Measurements from ENCODE around the gene CBX7. TPM values are rescaled to one million over a fixed set of nuclear protein-coding genes. Genes with fewer than 3 reads are reported as not detected.
A peak's percentile ranks its signal among the peaks of the same experiment; 100 is the strongest.

CBX7 gene
- total and polyA plus RNA-seq, 2 donors (not counting 3 experiments of a cell fraction or from before 2014, with no cell fraction given): 3.4 to 7.1 TPM

GRCh38 chr22:39117585-39118191, 34.8 kb downstream of the CBX7 start:
- DNase-seq (ENCODE audit: low read depth, low spot score) (peak; percentile 57), FAIRE-seq (peak; percentile 73)
- no peaks in the 10 kb centered on the region for H3K9me3 ChIP-seq (replicated peaks; ENCODE audit: control insufficient read depth, insufficient read depth, low read length)
- no peaks in the 10 kb centered on the region for H3K79me2 ChIP-seq (ENCODE audit: control insufficient read depth, insufficient read depth, low read length)
- no TSS peak for BruUV-seq (replicated peaks)
- intact Hi-C loops (cut with micrococcal nuclease): loop anchor here (1.0 to 2.0 kb wide), 3 partner anchors 110 to 349 kb away; no protein-coding TSS in a partner anchor
- H3K4me2 ChIP-seq (ENCODE audit: insufficient read depth, low read length): no peak overlapping the region
- dilution Hi-C loops (cut with MboI; ENCODE audit: extremely low pct_ligation_motif_present, low sequenced_read_pairs): no loop called here
- no peak overlapping the region for H3K4me3 ChIP-seq (replicated peaks in 1 of 3; ENCODE audit: insufficient read depth in 1 of 3, low read depth in 1 of 3, low read length in 3 of 3)
- no peaks in the 10 kb centered on the region for H3K9me1 ChIP-seq (replicated peaks; ENCODE audit: control insufficient read depth, extremely low read depth, insufficient read depth, low read length)
- no peaks in the 10 kb centered on the region for H3K36me3 ChIP-seq (ENCODE audit: control insufficient read depth in 2 of 2, extremely low read depth in 1 of 2, insufficient read depth in 2 of 2, low read length in 2 of 2)
- peaks cover 18 to 29% of the 10 kb centered on the region in 2 experiments for H3K27me3 ChIP-seq (ENCODE audit: control insufficient read depth in 2 of 2, insufficient read depth in 2 of 2, low read length in 2 of 2)
- H2AFZ ChIP-seq (ENCODE audit: low read depth, low read length): no peak overlapping the region
- POLR2A ChIA-PET: no interaction called here
- no peak overlapping the region for H3K9ac ChIP-seq (replicated peaks; ENCODE audit: extremely low read depth, insufficient read depth, low read length)
- H3K4me1 ChIP-seq (ENCODE audit: control insufficient read depth, extremely low read depth, insufficient read depth, low read length): no peaks in the 10 kb centered on the region
- CTCF ChIA-PET: interaction anchor here (0.9 to 2.0 kb wide), 6 partner anchors 16 to 349 kb away, joined by 3 to 6 read pairs (median 4); no protein-coding TSS in a partner anchor
- TF ChIP-seq CTCF (IDR thresholded peaks at IDR 0.05; ENCODE audit: extremely low read depth in 1 of 2, insufficient read depth in 1 of 2, low read depth in 1 of 2, low read length in 2 of 2) (peak; percentile 36 to 51), FOS (IDR thresholded peaks at IDR 0.05; ENCODE audit: borderline replicate concordance, insufficient read depth, low read length) (no peak)
- H4K20me1 ChIP-seq (replicated peaks; ENCODE audit: control insufficient read depth, extremely low read depth, insufficient read depth, low read length): no peaks in the 10 kb centered on the region
- no peak overlapping the region for H3K27ac ChIP-seq (ENCODE audit: insufficient read depth, low read depth, low read length)

- DNase-seq (ENCODE audit: low read depth, low spot score) (no peak), FAIRE-seq (no peak)
- Histone ChIP-seq H3K79me2 (ENCODE audit: control insufficient read depth, insufficient read depth, low read length) (no peaks in the 10 kb centered on the region), H2AFZ (ENCODE audit: low read depth, low read length) (no peak overlapping the region), H3K9ac (replicated peaks; ENCODE audit: extremely low read depth, insufficient read depth, low read length) (no peak overlapping the region), H3K27me3 (ENCODE audit: control insufficient read depth in 2 of 2, insufficient read depth in 2 of 2, low read length in 2 of 2) (peaks cover 18 to 29% of the 10 kb centered on the region in 2 experiments), H3K36me3 (ENCODE audit: control insufficient read depth in 2 of 2, extremely low read depth in 1 of 2, insufficient read depth in 2 of 2, low read length in 2 of 2) (no peaks in the 10 kb centered on the region), H3K9me1 (replicated peaks; ENCODE audit: control insufficient read depth, extremely low read depth, insufficient read depth, low read length) (no peaks in the 10 kb centered on the region), H3K4me1 (ENCODE audit: control insufficient read depth, extremely low read depth, insufficient read depth, low read length) (no peaks in the 10 kb centered on the region), H3K9me3 (replicated peaks; ENCODE audit: control insufficient read depth, insufficient read depth, low read length) (no peaks in the 10 kb centered on the region), H3K4me2 (ENCODE audit: insufficient read depth, low read length) (no peak overlapping the region), H3K27ac (ENCODE audit: insufficient read depth, low read depth, low read length) (no peak overlapping the region), H4K20me1 (replicated peaks; ENCODE audit: control insufficient read depth, extremely low read depth, insufficient read depth, low read length) (no peaks in the 10 kb centered on the region), H3K4me3 (replicated peaks in 1 of 3; ENCODE audit: insufficient read depth in 1 of 3, low read depth in 1 of 3, low read length in 3 of 3) (no peak overlapping the region)
- ChIA-PET POLR2A (no interaction called here), CTCF (interaction anchor here (0.9 to 2.1 kb wide), 2 partner anchors 113 to 347 kb away, joined by 3 to 11 read pairs; no protein-coding TSS in a partner anchor)
- intact Hi-C loops (cut with micrococcal nuclease): no loop called here
- dilution Hi-C loops (cut with MboI; ENCODE audit: extremely low pct_ligation_motif_present, low sequenced_read_pairs): no loop called here
- no TSS peak for BruUV-seq (replicated peaks)
- TF ChIP-seq CTCF (IDR thresholded peaks at IDR 0.05; ENCODE audit: extremely low read depth in 1 of 2, insufficient read depth in 1 of 2, low read depth in 1 of 2, low read length in 2 of 2) (no peak), EZH2 (IDR thresholded peaks at IDR 0.05; ENCODE audit: borderline replicate concordance, low read depth, low read length, severe bottlenecking) (no peak), FOS (IDR thresholded peaks at IDR 0.05; ENCODE audit: borderline replicate concordance, insufficient read depth, low read length) (no peak), GATA2 (IDR thresholded peaks at IDR 0.05; ENCODE audit: insufficient read depth, insufficient read length, low read depth, low read length) (no peak), JUN (IDR thresholded peaks at IDR 0.05; ENCODE audit: borderline replicate concordance, insufficient read depth, insufficient read length, low read depth) (no peak), MAX (IDR thresholded peaks at IDR 0.05; ENCODE audit: insufficient read depth, insufficient read length) (no peak), POLR2A (IDR thresholded peaks at IDR 0.05; ENCODE audit: low read depth, low read length) (no peak), MYC (IDR thresholded peaks at IDR 0.05; ENCODE audit: low read depth, low read length) (no peak), POLR2AphosphoS5 (IDR thresholded peaks at IDR 0.05; ENCODE audit: insufficient read depth, low read depth, low read length) (no peak)
Observed at GRCh38 chr22:39115977-39116621, 36.4 kb downstream of the CBX7 start.

Data from endothelial cell of umbilical vein (primary cell).